Measurements from ENCODE around the gene MED25.
"Not testable (repeated sequence)": the region's sequence is repeated elsewhere in the genome, so short reads cannot be mapped to it uniquely, and the experiment has no call there.

MED25 gene

GRCh38 chr19:49812997-49813861 is 4.9 kb upstream of the MED25 start, which contains the start of gene FUZ:
Gene FUZ, minus strand, starts transcription at chr19:49813292. Its CDS starts 186 bp downstream, at chr19:49813106.
- TF ChIP-seq, protein P1, sequence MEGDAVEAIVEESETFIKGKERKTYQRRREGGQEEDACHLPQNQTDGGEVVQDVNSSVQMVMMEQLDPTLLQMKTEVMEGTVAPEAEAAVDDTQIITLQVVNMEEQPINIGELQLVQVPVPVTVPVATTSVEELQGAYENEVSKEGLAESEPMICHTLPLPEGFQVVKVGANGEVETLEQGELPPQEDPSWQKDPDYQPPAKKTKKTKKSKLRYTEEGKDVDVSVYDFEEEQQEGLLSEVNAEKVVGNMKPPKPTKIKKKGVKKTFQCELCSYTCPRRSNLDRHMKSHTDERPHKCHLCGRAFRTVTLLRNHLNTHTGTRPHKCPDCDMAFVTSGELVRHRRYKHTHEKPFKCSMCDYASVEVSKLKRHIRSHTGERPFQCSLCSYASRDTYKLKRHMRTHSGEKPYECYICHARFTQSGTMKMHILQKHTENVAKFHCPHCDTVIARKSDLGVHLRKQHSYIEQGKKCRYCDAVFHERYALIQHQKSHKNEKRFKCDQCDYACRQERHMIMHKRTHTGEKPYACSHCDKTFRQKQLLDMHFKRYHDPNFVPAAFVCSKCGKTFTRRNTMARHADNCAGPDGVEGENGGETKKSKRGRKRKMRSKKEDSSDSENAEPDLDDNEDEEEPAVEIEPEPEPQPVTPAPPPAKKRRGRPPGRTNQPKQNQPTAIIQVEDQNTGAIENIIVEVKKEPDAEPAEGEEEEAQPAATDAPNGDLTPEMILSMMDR (IDR thresholded peaks at IDR 0.05; ENCODE audit: low read depth, low read length) = no peak
- H3K4me3 ChIP-seq (replicated peaks in 1 of 2; ENCODE audit: low read depth in 2 of 2, low read length in 2 of 2) = peak within 1 kb of the TSS; percentile 69 to 77
- DNase-seq (ENCODE audit: low read depth in 2 of 2) = peak; percentile 99 to 100

DNA sequence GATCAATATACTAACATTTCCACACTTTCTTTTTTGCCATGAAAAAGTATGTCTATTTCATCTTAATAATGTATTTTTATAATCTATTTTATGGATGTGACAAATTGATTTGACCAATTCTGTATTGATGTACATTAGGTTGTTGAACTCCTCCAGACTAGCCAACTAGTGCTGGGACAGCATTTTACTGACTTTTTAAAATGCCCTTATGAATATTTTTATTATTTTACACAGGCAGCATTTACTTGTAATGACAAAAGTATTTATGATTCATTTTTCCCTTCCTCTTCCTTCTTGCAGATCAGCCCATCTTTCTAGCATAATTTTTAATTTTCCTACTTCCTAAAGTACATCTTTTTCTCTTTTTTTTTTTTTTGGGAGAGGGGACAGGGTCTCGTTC is 4.1 kb upstream of the MED25 start:
- peak overlapping the region in 1 of 2 donors; percentile 77 for H3K4me3 ChIP-seq (replicated peaks in 1 of 2; ENCODE audit: low read depth in 2 of 2, low read length in 2 of 2)
- TF ChIP-seq, protein P1 (IDR thresholded peaks at IDR 0.05; ENCODE audit: low read depth, low read length) = no peak
- DNase-seq (ENCODE audit: low read depth in 2 of 2) = peak in 1 of 2 donors; percentile 36

GRCh38 chr19:49816590-49816989 is 1.5 kb upstream of the MED25 start:
- DNase-seq (ENCODE audit: low read depth in 2 of 2) = no peak
- H3K4me3 ChIP-seq (replicated peaks in 1 of 2; ENCODE audit: low read depth in 2 of 2, low read length in 2 of 2) = peak overlapping the region in 1 of 2 donors; percentile 76
- TF ChIP-seq, protein P1 (IDR thresholded peaks at IDR 0.05; ENCODE audit: low read depth, low read length) = no peak

DNA sequence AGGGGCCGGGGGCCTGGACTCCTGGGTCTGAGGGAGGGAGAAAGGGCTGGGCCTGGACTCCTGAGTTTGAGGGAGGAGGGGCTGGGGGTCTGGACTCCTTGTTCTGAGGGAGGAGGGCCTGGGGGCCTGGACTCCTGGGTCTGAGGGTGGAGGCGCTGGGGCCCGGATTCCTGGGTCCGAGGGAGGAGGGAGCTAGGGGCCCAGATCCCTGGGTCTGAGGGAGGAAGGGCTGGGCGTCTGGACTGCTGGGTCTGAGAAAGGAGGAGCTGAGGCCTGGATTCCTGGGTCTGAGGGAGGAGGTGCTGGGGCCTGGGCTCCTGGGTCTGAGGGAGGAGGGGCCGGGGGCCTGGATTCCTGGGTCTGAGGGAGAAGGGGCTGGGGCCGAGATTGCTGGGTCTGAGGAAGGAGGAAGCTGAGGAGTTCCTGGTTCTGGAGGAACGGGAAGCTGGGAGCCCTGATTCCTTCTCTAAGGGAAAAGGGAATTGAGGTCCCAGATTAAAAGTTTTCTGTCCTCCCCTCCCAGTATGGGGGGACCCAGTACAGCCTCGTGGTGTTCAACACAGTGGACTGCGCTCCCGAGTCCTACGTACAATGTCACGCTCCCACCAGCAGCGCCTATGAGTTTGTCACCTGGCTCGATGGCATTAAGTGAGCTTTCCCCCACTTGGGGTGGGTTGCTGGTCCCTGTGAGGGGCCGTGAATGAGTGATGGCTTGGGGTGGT is 721 bp downstream of the MED25 start:
- DNase-seq (ENCODE audit: low read depth in 2 of 2) = no peak
- TF ChIP-seq, protein P1 (IDR thresholded peaks at IDR 0.05; ENCODE audit: low read depth, low read length) = no peak
- peak overlapping the region; percentile 76 to 95 for H3K4me3 ChIP-seq (replicated peaks in 1 of 2; ENCODE audit: low read depth in 2 of 2, low read length in 2 of 2)

- not testable (repeated sequence) for DNase-seq (ENCODE audit: low read depth in 2 of 2)
- H3K4me3 ChIP-seq (replicated peaks in 1 of 2; ENCODE audit: low read depth in 2 of 2, low read length in 2 of 2) = peak overlapping the region; percentile 76 to 95
Observed at GRCh38 chr19:49819452-49820115, 1.5 kb downstream of the MED25 start.

DNA sequence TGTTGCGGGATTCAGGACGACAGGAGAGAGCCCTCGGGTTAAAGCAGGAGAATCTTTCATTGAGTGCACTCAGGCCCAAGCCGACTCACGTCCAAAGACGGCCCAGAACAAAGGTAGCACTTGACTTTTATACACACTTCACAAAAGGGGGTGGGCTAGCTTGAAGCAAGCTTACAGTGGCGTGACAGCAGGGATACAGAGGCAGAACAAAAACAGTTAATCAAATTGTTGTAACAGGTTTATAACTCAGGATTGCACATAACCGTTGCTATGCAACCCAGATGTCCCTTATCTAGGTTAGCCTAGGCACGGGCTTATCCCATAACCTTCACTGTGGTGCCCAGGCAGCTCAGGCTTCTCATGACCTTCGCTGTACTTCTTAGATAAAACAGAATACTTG is 2.0 kb downstream of the MED25 start:
- DNase-seq (ENCODE audit: low read depth in 2 of 2) = peak in 1 of 2 donors; percentile 82
- TF ChIP-seq, protein P1 (IDR thresholded peaks at IDR 0.05; ENCODE audit: low read depth, low read length) = no peak
- H3K4me3 ChIP-seq (replicated peaks in 1 of 2; ENCODE audit: low read depth in 2 of 2, low read length in 2 of 2) = no peak overlapping the region

Measured in cardiac fibroblast (primary cell).